Measurements from ENCODE around the gene PLEKHG1.

DNA sequence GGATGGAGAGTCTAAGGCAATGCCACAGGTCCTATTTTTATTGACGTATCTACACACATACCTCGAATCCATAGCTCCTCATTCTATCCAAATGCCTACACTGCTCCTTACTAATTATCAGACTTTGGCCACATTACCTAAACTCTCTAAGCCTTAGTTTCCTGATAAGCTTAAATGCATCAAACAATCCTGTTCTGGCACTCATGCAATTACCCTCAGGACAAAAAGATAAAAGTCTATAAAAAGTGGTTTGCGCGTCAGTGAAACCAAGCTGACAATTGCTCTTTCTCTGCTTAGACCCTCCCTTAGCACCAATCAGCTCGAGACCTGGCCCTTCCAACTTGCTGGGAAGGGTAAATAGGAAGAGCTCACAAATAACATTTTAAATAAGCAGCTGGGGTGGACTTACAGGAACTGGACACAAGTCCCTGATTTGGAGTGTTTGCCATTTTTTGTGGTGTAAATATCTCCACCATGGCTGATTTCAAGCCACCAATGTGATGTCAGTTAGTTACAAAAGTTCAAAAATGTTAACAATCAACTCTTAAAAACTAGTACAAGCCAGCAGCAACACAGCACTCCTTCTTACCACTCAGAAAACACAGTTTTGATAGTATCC, 7.2 kb upstream of the PLEKHG1 start:
- TF ChIP-seq, protein P1, sequence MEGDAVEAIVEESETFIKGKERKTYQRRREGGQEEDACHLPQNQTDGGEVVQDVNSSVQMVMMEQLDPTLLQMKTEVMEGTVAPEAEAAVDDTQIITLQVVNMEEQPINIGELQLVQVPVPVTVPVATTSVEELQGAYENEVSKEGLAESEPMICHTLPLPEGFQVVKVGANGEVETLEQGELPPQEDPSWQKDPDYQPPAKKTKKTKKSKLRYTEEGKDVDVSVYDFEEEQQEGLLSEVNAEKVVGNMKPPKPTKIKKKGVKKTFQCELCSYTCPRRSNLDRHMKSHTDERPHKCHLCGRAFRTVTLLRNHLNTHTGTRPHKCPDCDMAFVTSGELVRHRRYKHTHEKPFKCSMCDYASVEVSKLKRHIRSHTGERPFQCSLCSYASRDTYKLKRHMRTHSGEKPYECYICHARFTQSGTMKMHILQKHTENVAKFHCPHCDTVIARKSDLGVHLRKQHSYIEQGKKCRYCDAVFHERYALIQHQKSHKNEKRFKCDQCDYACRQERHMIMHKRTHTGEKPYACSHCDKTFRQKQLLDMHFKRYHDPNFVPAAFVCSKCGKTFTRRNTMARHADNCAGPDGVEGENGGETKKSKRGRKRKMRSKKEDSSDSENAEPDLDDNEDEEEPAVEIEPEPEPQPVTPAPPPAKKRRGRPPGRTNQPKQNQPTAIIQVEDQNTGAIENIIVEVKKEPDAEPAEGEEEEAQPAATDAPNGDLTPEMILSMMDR (IDR thresholded peaks at IDR 0.05; ENCODE audit: poor library complexity, severe bottlenecking): no peak
- no peak for TF ChIP-seq REST (IDR thresholded peaks at IDR 0.05; ENCODE audit: borderline replicate concordance)
- no peak for TF ChIP-seq POLR2AphosphoS5 (IDR thresholded peaks at IDR 0.05)
- TF ChIP-seq MXI1 (conservative IDR thresholded peaks at IDR 0.05; ENCODE audit: poor library complexity, severe bottlenecking): no peak
- TF ChIP-seq EZH2 (IDR thresholded peaks at IDR 0.05; ENCODE audit: borderline replicate concordance, insufficient read depth, low read length, poor library complexity, severe bottlenecking): no peak
- no peak for TF ChIP-seq SMC3 (conservative IDR thresholded peaks at IDR 0.05; ENCODE audit: poor library complexity)

Measured in neural cell (in vitro differentiated cells).